HCT116 (cell line): ENCODE results near the gene LMBR1L. TPM values are rescaled to one million over a fixed set of nuclear protein-coding genes. Genes with fewer than 3 reads are reported as not detected.

Experiments
- ATAC-seq: fragments of 200-7000 bp; cut with Tn5 transposase; 2 replicates; pipeline ENCODE4 v1.9.1; 2020; ENCODE audit warnings: mild to moderate bottlenecking, moderate library complexity
- BruUV-seq: library from RNA; stranded (reverse); fragments of 400-500 nt; replicated peaks from 2 replicates; lab custom pipeline; 2021; lab: Mats Ljungman, UMichigan
- CTCF ChIA-PET: fragments of 300-600 bp; sonication (Branson Sonifier 250); formaldehyde crosslinking; loops from one replicate; lab custom pipeline; 2021; ENCODE audit warnings: antibody characterized with exemption; lab: Charles Lee
- POLR2A ChIA-PET: fragments of 300-600, 350-600 bp; sonication (Branson Sonifier 250); formaldehyde crosslinking; loops from one replicate; lab custom pipeline; 2021; ENCODE audit warnings: antibody characterized with exemption; lab: Charles Lee
- RAD21 ChIA-PET, 2 experiments: fragments of 300-600 bp; sonication (Branson Sonifier 250); formaldehyde crosslinking; loops; one replicate each; lab custom pipeline; 2023; ENCODE audit warnings: low total read pairs in 2 of 2; ENCODE audit not compliant: uncharacterized antibody in 2 of 2, unreplicated experiment in 2 of 2, low non-redundant PET in 1 of 2; lab: Charles Lee
- DNase-seq: peaks from one replicate; pipeline ENCODE4 v3.0.0-alpha.2; 2010; ENCODE audit warnings: low read depth, low spot score
- H2AFZ ChIP-seq: fragments of 200-600 bp; shearing (Covaris generic), sonication (generic); 2 replicates; pipeline ENCODE4 v1.6.1; 2017; ENCODE audit warnings: low read depth, mixed run types, mixed read lengths, antibody characterized with exemption, low read length; ENCODE audit not compliant: poor library complexity, severe bottlenecking
- H3K27ac ChIP-seq: 2 replicates; pipeline ENCODE4 v1.5.1; 2012; ENCODE audit warnings: low read depth, low read length
- H3K27me3 ChIP-seq: fragments of 200-600 bp; sonication (generic); 2 replicates; pipeline ENCODE4 v1.6.1; 2016; ENCODE audit warnings: mixed run types, low read length, mixed read lengths; ENCODE audit not compliant: insufficient read depth
- H3K36me3 ChIP-seq, 2 experiments: fragments of 200-500 bp in 1 of 2; fragments of 200-600 bp in 1 of 2; sonication (Bioruptor generic) in 1 of 2; sonication (generic) in 1 of 2; 2 replicates each; pipeline versions ENCODE4 v1.5.1 to v1.6.1; 2014 to 2016; ENCODE audit warnings: low read length in 2 of 2, inconsistent platforms in 1 of 2, mixed read lengths in 1 of 2, mixed run types in 1 of 2; ENCODE audit not compliant: insufficient read depth in 2 of 2, control insufficient read depth in 1 of 2
- H3K4me1 ChIP-seq, 2 experiments: fragments of 200-600 bp in 1 of 2; sonication (generic) in 1 of 2; 2 replicates each; pipeline versions ENCODE4 v1.5.1 to v1.6.1; 2012 to 2017; ENCODE audit warnings: low read length in 2 of 2, inconsistent platforms in 1 of 2, mild to moderate bottlenecking in 1 of 2, mixed read lengths in 1 of 2, mixed run types in 1 of 2, moderate library complexity in 1 of 2; ENCODE audit not compliant: insufficient read depth in 2 of 2, control insufficient read depth in 1 of 2
- H3K4me2 ChIP-seq: fragments of 200-600 bp; sonication (generic); 2 replicates; pipeline ENCODE4 v1.6.1; 2017; ENCODE audit warnings: mixed run types, low read length, mixed read lengths
- H3K4me3 ChIP-seq, 2 experiments: fragments of 200-600 bp in 1 of 2; sonication (generic) in 1 of 2; replicated peaks in 1 of 2; 2 replicates each; pipeline ENCODE4 v1.5.1; 2011 to 2016; ENCODE audit warnings: low read length in 2 of 2, control low read depth in 1 of 2, low read depth in 1 of 2, mild to moderate bottlenecking in 1 of 2, mixed read lengths in 1 of 2, mixed run types in 1 of 2
- H3K79me2 ChIP-seq: fragments of 200-600 bp; sonication (generic); 2 replicates; pipeline ENCODE4 v1.6.1; 2017; ENCODE audit warnings: mild to moderate bottlenecking, mixed run types, low read length, moderate library complexity, mixed read lengths; ENCODE audit not compliant: insufficient read depth
- H3K9ac ChIP-seq: fragments of 200-600 bp; sonication (generic); 2 replicates; pipeline ENCODE4 v1.6.1; 2016; ENCODE audit warnings: low read length, mixed read lengths
- H3K9me2 ChIP-seq: fragments of 200-600 bp; sonication (generic), shearing (Covaris generic); 2 replicates; pipeline ENCODE4 v1.6.1; 2017; ENCODE audit warnings: mixed run types, mild to moderate bottlenecking, moderate library complexity; ENCODE audit not compliant: insufficient read depth
- H3K9me3 ChIP-seq, 2 experiments: fragments of 200-500 bp in 1 of 2; fragments of 200-600 bp in 1 of 2; sonication (Bioruptor generic) in 1 of 2; sonication (generic) in 1 of 2; 2 replicates each; pipeline ENCODE4 v1.6.1; 2014 to 2017; ENCODE audit warnings: low read length in 2 of 2, mixed read lengths in 2 of 2, inconsistent platforms in 1 of 2, low read depth in 1 of 2, mild to moderate bottlenecking in 1 of 2, mixed run types in 1 of 2, moderate library complexity in 1 of 2; ENCODE audit not compliant: control insufficient read depth in 1 of 2, insufficient read depth in 1 of 2
- H4K20me1 ChIP-seq: fragments of 200-600 bp; sonication (generic), shearing (Covaris generic); 2 replicates; pipeline ENCODE4 v1.6.1; 2017; ENCODE audit warnings: mixed run types, mild to moderate bottlenecking, moderate library complexity; ENCODE audit not compliant: insufficient read depth
- ATF3 ChIP-seq: IDR thresholded peaks from 2 replicates; pipeline ENCODE4 v1.6.1; 2012
- CEBPB ChIP-seq: IDR thresholded peaks from 2 replicates; pipeline ENCODE4 v1.6.1; 2012; ENCODE audit warnings: low read depth
- EGR1 ChIP-seq: IDR thresholded peaks from 2 replicates; pipeline ENCODE4 v1.6.1; 2012; ENCODE audit warnings: low read depth
- EZH2phosphoT487 ChIP-seq: fragments of 200-600 bp; IDR thresholded peaks from 2 replicates; pipeline ENCODE4 v1.6.1; 2018; ENCODE audit warnings: antibody characterized with exemption, borderline replicate concordance
- FOSL1 ChIP-seq: IDR thresholded peaks from 2 replicates; pipeline ENCODE4 v1.6.1; 2012; ENCODE audit warnings: low read depth
- JUND ChIP-seq: IDR thresholded peaks from 2 replicates; pipeline ENCODE4 v1.6.1; 2012
- POLR2A ChIP-seq: IDR thresholded peaks from 2 replicates; pipeline ENCODE4 v1.7.0; 2011; ENCODE audit warnings: borderline replicate concordance; ENCODE audit not compliant: insufficient read depth, insufficient read length; ENCODE audit errors: extremely low read depth
- POLR2AphosphoS5 ChIP-seq: IDR thresholded peaks from 2 replicates; pipeline ENCODE4 v1.6.1; 2011; ENCODE audit warnings: mild to moderate bottlenecking, low read depth, low read length, moderate library complexity
- RAD21 ChIP-seq: IDR thresholded peaks from 2 replicates; pipeline ENCODE4 v1.6.1; 2012; ENCODE audit warnings: low read depth, mild to moderate bottlenecking
- REST ChIP-seq: IDR thresholded peaks from 2 replicates; pipeline ENCODE4 v1.6.1; 2012; ENCODE audit warnings: low read depth
- SP1 ChIP-seq: IDR thresholded peaks from 2 replicates; pipeline ENCODE4 v1.6.1; 2012; ENCODE audit warnings: low read depth
- TCF7L2 ChIP-seq: IDR thresholded peaks from 2 replicates; pipeline ENCODE4 v1.7.0; 2011; ENCODE audit warnings: borderline replicate concordance, inconsistent platforms; ENCODE audit not compliant: insufficient read depth, insufficient read length; ENCODE audit errors: extremely low read depth
- ZNF274 ChIP-seq: fragments of 200-500 bp; sonication (Bioruptor generic); IDR thresholded peaks from 2 replicates; pipeline ENCODE4 v1.6.1; 2014; ENCODE audit warnings: mild to moderate bottlenecking, low read depth, low read length, inconsistent platforms
- intact Hi-C: fragments of 100-400 bp; cut with micrococcal nuclease; formaldehyde crosslinking; loops from 2 replicates; pipeline ENCODE4 v1.10.0; 2022
- total RNA-seq: library from RNA; stranded (reverse); gene quantifications from one replicate; pipeline ENCODE4 v1.2.1, GENCODE V29; 2021; ENCODE audit not compliant: unreplicated experiment
- TF ChIP-seq, protein P1 (sequence below): IDR thresholded peaks from 2 replicates; pipeline ENCODE4 v1.6.1; 2012

LMBR1L gene
- total RNA-seq, 1 experiment from 2014 or later, result 44.4 TPM

DNA sequence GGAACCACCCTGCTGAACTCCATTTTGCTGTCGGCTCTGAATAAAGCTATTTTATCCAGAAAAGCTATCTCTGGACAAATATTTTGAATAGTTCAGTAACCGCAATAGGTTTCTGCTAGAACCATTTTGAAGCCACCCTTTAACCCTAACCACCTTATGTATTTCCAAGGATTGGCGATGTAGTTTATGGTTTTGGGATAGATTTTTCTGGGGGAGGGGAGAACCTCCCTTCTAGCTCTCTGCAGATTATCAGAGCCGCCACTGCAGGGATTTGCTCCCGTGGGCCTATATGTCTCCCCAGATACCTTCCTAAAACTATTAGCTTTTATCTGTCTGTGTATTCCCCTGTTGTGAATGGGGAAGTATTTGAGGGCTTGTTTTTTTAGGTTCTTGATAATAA is 22.4 kb upstream of the LMBR1L start:
- CTCF ChIA-PET, result no interaction called here
- peaks cover 12 to 37% of the 10 kb centered on the region in 2 experiments; a peak in 3 of 4 replicates for H3K4me1 ChIP-seq

More for the DNA sequence above, 22.4 kb upstream of the LMBR1L start:
- H3K9me3 ChIP-seq, result no peaks in the 10 kb centered on the region
- H4K20me1 ChIP-seq, result peaks cover 14% of the 10 kb centered on the region; the same call in 1 of the 2 replicates
- no peak overlapping the region for H3K4me3 ChIP-seq
- no peak overlapping the region for H3K27ac ChIP-seq
- no TSS peak for BruUV-seq
- DNase-seq (no peak), ATAC-seq (no peak)
- peaks cover 50% of the 10 kb centered on the region for H3K79me2 ChIP-seq
- POLR2A ChIA-PET, result interaction anchor here (0.8 to 1.2 kb wide), 2 partner anchors 60 to 131 kb away, joined by 3 read pairs; no protein-coding TSS in a partner anchor
- H3K9me2 ChIP-seq, result no peaks in the 10 kb centered on the region
- RAD21 ChIA-PET, result no interaction called here
- intact Hi-C loops, result loop anchor here (10.0 kb wide), 1 partner anchor 102 kb away; no protein-coding TSS in a partner anchor
- TF ChIP-seq POLR2AphosphoS5 (no peak), ATF3 (no peak), RAD21 (no peak), JUND (no peak), REST (no peak), SP1 (no peak), EZH2phosphoT487 (no peak), POLR2A (no peak), ZNF274 (no peak), CEBPB (no peak), FOSL1 (no peak), EGR1 (no peak), TCF7L2 (no peak)
- TF ChIP-seq, protein P1, sequence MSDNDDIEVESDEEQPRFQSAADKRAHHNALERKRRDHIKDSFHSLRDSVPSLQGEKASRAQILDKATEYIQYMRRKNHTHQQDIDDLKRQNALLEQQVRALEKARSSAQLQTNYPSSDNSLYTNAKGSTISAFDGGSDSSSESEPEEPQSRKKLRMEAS, result no peak
- 0 out of 2 replicates have a peak overlapping the region, but pooled peaks have one; percentile 73 for H3K9ac ChIP-seq
- H3K4me2 ChIP-seq, result peak overlapping the region; percentile 88; the same call in 1 of the 2 replicates
- H2AFZ ChIP-seq, result no peak overlapping the region
- peaks cover 9 to 19% of the 10 kb centered on the region in 2 experiments for H3K36me3 ChIP-seq
- no peaks in the 10 kb centered on the region for H3K27me3 ChIP-seq
